Measurements from ENCODE around the gene FNIP2. TPM values are rescaled to one million over a fixed set of nuclear protein-coding genes. Genes with fewer than 3 reads are reported as not detected.
"Not testable (repeated sequence)": the region's sequence is repeated elsewhere in the genome, so short reads cannot be mapped to it uniquely, and the experiment has no call there.

The FNIP2 gene
- total RNA-seq, 1 donor from 2014 or later: 20.4 TPM

- H3K36me3 Mint-ChIP-seq (ENCODE audit: low read depth): peaks cover 28% of the 10 kb centered on the region
- DNase-seq (ENCODE audit: low spot score): no peak
These were observed 92.9 kb downstream of the FNIP2 start for GRCh38 chr4:158861766-158862165.

GRCh38 chr4:158863296-158863695, 94.5 kb downstream of the FNIP2 start:
- peaks cover 17% of the 10 kb centered on the region for H3K4me1 Mint-ChIP-seq (ENCODE audit: low read depth)
- H3K9me3 Mint-ChIP-seq: no peaks in the 10 kb centered on the region
- peaks cover 33% of the 10 kb centered on the region for H3K36me3 Mint-ChIP-seq (ENCODE audit: low read depth)
- intact Hi-C loops (cut with micrococcal nuclease): no loop called here
- DNase-seq (ENCODE audit: low spot score): no peak
- no peak overlapping the region for H3K27ac Mint-ChIP-seq
- no peaks in the 10 kb centered on the region for H3K27me3 Mint-ChIP-seq (ENCODE audit: insufficient read depth)
- no peak overlapping the region for H3K4me3 Mint-ChIP-seq

More at GRCh38 chr4:158861766-158862165, 92.9 kb downstream of the FNIP2 start:
- Mint-ChIP-seq H3K4me3 (no peak overlapping the region), H3K9me3 (no peaks in the 10 kb centered on the region), H3K27ac (no peak overlapping the region), H3K4me1 (ENCODE audit: low read depth) (peaks cover 17% of the 10 kb centered on the region), H3K27me3 (ENCODE audit: insufficient read depth) (no peaks in the 10 kb centered on the region)
- intact Hi-C loops (cut with micrococcal nuclease): no loop called here

- Mint-ChIP-seq H3K9me3 (no peaks in the 10 kb centered on the region), H3K4me3 (no peak overlapping the region), H3K27me3 (ENCODE audit: insufficient read depth) (no peaks in the 10 kb centered on the region), H3K27ac (no peak overlapping the region), H3K36me3 (ENCODE audit: low read depth) (peaks cover 42% of the 10 kb centered on the region), H3K4me1 (ENCODE audit: low read depth) (peaks cover 17% of the 10 kb centered on the region)
- DNase-seq (ENCODE audit: low spot score): no peak
- intact Hi-C loops (cut with micrococcal nuclease): no loop called here
These were observed 96.8 kb downstream of the FNIP2 start for GRCh38 chr4:158865520-158866177.

GRCh38 chr4:158869001-158869400, 100.2 kb downstream of the FNIP2 start:
- peaks cover 28% of the 10 kb centered on the region for H3K36me3 Mint-ChIP-seq (ENCODE audit: low read depth)
- H3K4me1 Mint-ChIP-seq (ENCODE audit: low read depth): peaks cover 9% of the 10 kb centered on the region
- intact Hi-C loops (cut with micrococcal nuclease): no loop called here
- no peak for DNase-seq (ENCODE audit: low spot score)
- no peaks in the 10 kb centered on the region for H3K9me3 Mint-ChIP-seq
- no peak overlapping the region for H3K27ac Mint-ChIP-seq
- no peak overlapping the region for H3K4me3 Mint-ChIP-seq
- H3K27me3 Mint-ChIP-seq (ENCODE audit: insufficient read depth): no peaks in the 10 kb centered on the region

- peaks cover 25% of the 10 kb centered on the region for H3K36me3 Mint-ChIP-seq (ENCODE audit: low read depth)
- no peak overlapping the region for H3K27ac Mint-ChIP-seq
- no peak overlapping the region for H3K4me3 Mint-ChIP-seq
- H3K4me1 Mint-ChIP-seq (ENCODE audit: low read depth): peaks cover 11% of the 10 kb centered on the region
- no peaks in the 10 kb centered on the region for H3K27me3 Mint-ChIP-seq (ENCODE audit: insufficient read depth)
- DNase-seq (ENCODE audit: low spot score): no peak
- intact Hi-C loops (cut with micrococcal nuclease): no loop called here
- H3K9me3 Mint-ChIP-seq: no peaks in the 10 kb centered on the region
These were observed 100.9 kb downstream of the FNIP2 start for GRCh38 chr4:158869761-158870160.

- Mint-ChIP-seq H3K4me1 (ENCODE audit: low read depth) (peaks cover 11% of the 10 kb centered on the region), H3K4me3 (no peak overlapping the region), H3K9me3 (no peaks in the 10 kb centered on the region), H3K27me3 (ENCODE audit: insufficient read depth) (no peaks in the 10 kb centered on the region), H3K27ac (no peak overlapping the region), H3K36me3 (ENCODE audit: low read depth) (peaks cover 23% of the 10 kb centered on the region)
- DNase-seq (ENCODE audit: low spot score): no peak
- intact Hi-C loops (cut with micrococcal nuclease): no loop called here
These were observed 101.4 kb downstream of the FNIP2 start for GRCh38 chr4:158870282-158870625.

- intact Hi-C loops (cut with micrococcal nuclease): no loop called here
- H3K27me3 Mint-ChIP-seq (ENCODE audit: insufficient read depth): no peaks in the 10 kb centered on the region
- peaks cover 23% of the 10 kb centered on the region for H3K36me3 Mint-ChIP-seq (ENCODE audit: low read depth)
- no peak for DNase-seq (ENCODE audit: low spot score)
- peaks cover 11% of the 10 kb centered on the region for H3K4me1 Mint-ChIP-seq (ENCODE audit: low read depth)
- no peak overlapping the region for H3K27ac Mint-ChIP-seq
- no peaks in the 10 kb centered on the region for H3K9me3 Mint-ChIP-seq
- H3K4me3 Mint-ChIP-seq: no peak overlapping the region
These were observed 102.0 kb downstream of the FNIP2 start for GRCh38 chr4:158870626-158871334.

GRCh38 chr4:158871335-158871724, 102.5 kb downstream of the FNIP2 start:
- peaks cover 11% of the 10 kb centered on the region for H3K4me1 Mint-ChIP-seq (ENCODE audit: low read depth)
- H3K27me3 Mint-ChIP-seq (ENCODE audit: insufficient read depth): no peaks in the 10 kb centered on the region
- no peak overlapping the region for H3K27ac Mint-ChIP-seq
- intact Hi-C loops (cut with micrococcal nuclease): no loop called here
- H3K4me3 Mint-ChIP-seq: no peak overlapping the region
- DNase-seq (ENCODE audit: low spot score): no peak
- H3K9me3 Mint-ChIP-seq: no peaks in the 10 kb centered on the region
- peaks cover 25% of the 10 kb centered on the region for H3K36me3 Mint-ChIP-seq (ENCODE audit: low read depth)

- H3K27me3 Mint-ChIP-seq (ENCODE audit: insufficient read depth): no peaks in the 10 kb centered on the region
- peaks cover 11% of the 10 kb centered on the region for H3K4me1 Mint-ChIP-seq (ENCODE audit: low read depth)
- peaks cover 6% of the 10 kb centered on the region for H3K9me3 Mint-ChIP-seq
- peak overlapping the region; percentile 2 for H3K27ac Mint-ChIP-seq
- peaks cover 33% of the 10 kb centered on the region for H3K36me3 Mint-ChIP-seq (ENCODE audit: low read depth)
- DNase-seq (ENCODE audit: low spot score): no peak
- no peak overlapping the region for H3K4me3 Mint-ChIP-seq
- intact Hi-C loops (cut with micrococcal nuclease): no loop called here
These were observed 105.1 kb downstream of the FNIP2 start for GRCh38 chr4:158873795-158874401.

- no peak overlapping the region for H3K27ac Mint-ChIP-seq
- DNase-seq (ENCODE audit: low spot score): no peak
- H3K27me3 Mint-ChIP-seq (ENCODE audit: insufficient read depth): no peaks in the 10 kb centered on the region
- H3K36me3 Mint-ChIP-seq (ENCODE audit: low read depth): peaks cover 41% of the 10 kb centered on the region
- intact Hi-C loops (cut with micrococcal nuclease): no loop called here
- no peak overlapping the region for H3K4me3 Mint-ChIP-seq
- H3K4me1 Mint-ChIP-seq (ENCODE audit: low read depth): peaks cover 11% of the 10 kb centered on the region
- H3K9me3 Mint-ChIP-seq: peaks cover 15% of the 10 kb centered on the region
These were observed 106.2 kb downstream of the FNIP2 start for GRCh38 chr4:158875026-158875425.

GRCh38 chr4:158875455-158875854, 106.6 kb downstream of the FNIP2 start:
- H3K36me3 Mint-ChIP-seq (ENCODE audit: low read depth): peaks cover 41% of the 10 kb centered on the region
- H3K27me3 Mint-ChIP-seq (ENCODE audit: insufficient read depth): no peaks in the 10 kb centered on the region
- no peak overlapping the region for H3K27ac Mint-ChIP-seq
- H3K9me3 Mint-ChIP-seq: peaks cover 15% of the 10 kb centered on the region
- peaks cover 11% of the 10 kb centered on the region for H3K4me1 Mint-ChIP-seq (ENCODE audit: low read depth)
- H3K4me3 Mint-ChIP-seq: no peak overlapping the region
- no peak for DNase-seq (ENCODE audit: low spot score)
- intact Hi-C loops (cut with micrococcal nuclease): no loop called here

GRCh38 chr4:158877069-158877468, 108.2 kb downstream of the FNIP2 start:
- intact Hi-C loops (cut with micrococcal nuclease): no loop called here
- DNase-seq (ENCODE audit: low spot score): no peak
- peaks cover 15% of the 10 kb centered on the region for H3K9me3 Mint-ChIP-seq
- H3K36me3 Mint-ChIP-seq (ENCODE audit: low read depth): peaks cover 37% of the 10 kb centered on the region
- no peaks in the 10 kb centered on the region for H3K27me3 Mint-ChIP-seq (ENCODE audit: insufficient read depth)
- no peak overlapping the region for H3K4me3 Mint-ChIP-seq
- H3K27ac Mint-ChIP-seq: no peak overlapping the region
- H3K4me1 Mint-ChIP-seq (ENCODE audit: low read depth): peaks cover 11% of the 10 kb centered on the region

- DNase-seq (ENCODE audit: low spot score); H3K27ac Mint-ChIP-seq; intact Hi-C loops (cut with micrococcal nuclease); H3K27me3 Mint-ChIP-seq (ENCODE audit: insufficient read depth); H3K4me1 Mint-ChIP-seq (ENCODE audit: low read depth); H3K4me3 Mint-ChIP-seq: not testable (repeated sequence)
- H3K36me3 Mint-ChIP-seq (ENCODE audit: low read depth): peaks cover 34% of the 10 kb centered on the region
- H3K9me3 Mint-ChIP-seq: peaks cover 15% of the 10 kb centered on the region
These were observed 113.3 kb downstream of the FNIP2 start for GRCh38 chr4:158882142-158882541.

Data from activated T-helper 1 cell treated with anti-CD3 and anti-CD28 coated beads, Interleukin-12 subunit alpha, Interleukin-12 subunit beta, Interleukin-2, Interleukin-4 antibody, amounts not matched to agents 30 ng/mL and 10 ng/mL and 1 ng/mL, durations not matched to agents 14 hours and 24 hours and 36 hours (primary cell).